ENCODE measurements around the gene TTI1.

DNA sequence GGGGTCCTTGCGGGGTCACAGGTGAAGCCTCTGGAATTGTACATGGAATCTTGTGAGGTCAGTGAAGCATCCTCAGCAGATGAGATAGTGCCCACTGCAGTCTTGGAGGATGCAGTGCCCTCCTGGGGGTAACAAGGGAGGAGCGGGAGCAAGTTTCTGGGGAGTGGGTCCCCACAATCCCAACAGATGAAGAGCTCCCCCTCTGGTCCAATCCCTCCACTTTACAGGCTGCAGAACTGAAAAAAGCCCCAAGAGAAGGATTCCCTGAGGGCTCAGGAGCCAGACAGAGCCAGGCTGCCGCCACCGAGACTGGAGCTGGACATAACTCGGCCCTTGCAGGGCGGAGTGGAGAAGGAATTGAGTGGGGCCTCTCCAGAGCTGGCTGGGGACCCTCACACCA, 52.4 kb downstream of the TTI1 start:
- no peak for TF ChIP-seq EP300 (conservative IDR thresholded peaks at IDR 0.05; ENCODE audit: poor library complexity, severe bottlenecking)
- TF ChIP-seq, protein P1, sequence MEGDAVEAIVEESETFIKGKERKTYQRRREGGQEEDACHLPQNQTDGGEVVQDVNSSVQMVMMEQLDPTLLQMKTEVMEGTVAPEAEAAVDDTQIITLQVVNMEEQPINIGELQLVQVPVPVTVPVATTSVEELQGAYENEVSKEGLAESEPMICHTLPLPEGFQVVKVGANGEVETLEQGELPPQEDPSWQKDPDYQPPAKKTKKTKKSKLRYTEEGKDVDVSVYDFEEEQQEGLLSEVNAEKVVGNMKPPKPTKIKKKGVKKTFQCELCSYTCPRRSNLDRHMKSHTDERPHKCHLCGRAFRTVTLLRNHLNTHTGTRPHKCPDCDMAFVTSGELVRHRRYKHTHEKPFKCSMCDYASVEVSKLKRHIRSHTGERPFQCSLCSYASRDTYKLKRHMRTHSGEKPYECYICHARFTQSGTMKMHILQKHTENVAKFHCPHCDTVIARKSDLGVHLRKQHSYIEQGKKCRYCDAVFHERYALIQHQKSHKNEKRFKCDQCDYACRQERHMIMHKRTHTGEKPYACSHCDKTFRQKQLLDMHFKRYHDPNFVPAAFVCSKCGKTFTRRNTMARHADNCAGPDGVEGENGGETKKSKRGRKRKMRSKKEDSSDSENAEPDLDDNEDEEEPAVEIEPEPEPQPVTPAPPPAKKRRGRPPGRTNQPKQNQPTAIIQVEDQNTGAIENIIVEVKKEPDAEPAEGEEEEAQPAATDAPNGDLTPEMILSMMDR (IDR thresholded peaks at IDR 0.05; ENCODE audit: poor library complexity, severe bottlenecking), result no peak

Data from neural cell (in vitro differentiated cells).